ENCODE measurements around the gene PIK3CA.

DNA sequence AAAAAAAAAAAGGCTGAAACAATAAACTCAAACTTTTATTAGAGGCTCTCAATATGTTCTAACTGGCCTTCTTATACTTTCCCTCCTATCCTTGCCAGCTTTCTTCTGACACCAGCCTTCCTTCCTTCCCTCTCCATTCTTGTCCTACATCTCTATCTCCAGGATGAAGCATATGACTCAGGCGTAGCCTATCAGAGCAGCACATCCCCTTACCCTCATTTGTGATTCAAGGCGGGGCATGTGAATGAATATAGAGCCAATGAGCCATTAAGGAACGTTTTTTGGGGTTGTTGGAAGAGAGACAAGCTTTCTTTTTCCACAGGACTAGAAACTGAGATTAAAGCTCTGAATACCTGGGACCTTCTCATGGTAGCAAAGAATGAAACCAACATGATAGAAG, 127.8 kb downstream of the PIK3CA start:
- no peak for TF ChIP-seq CTCF (IDR thresholded peaks at IDR 0.05)
- TF ChIP-seq EZH2phosphoT487 (IDR thresholded peaks at IDR 0.05): no peak
